GM12872 (cell line): ENCODE measurements around the gene TSPAN10.

Experiments
- TF ChIP-seq, protein P1 (sequence below): IDR thresholded peaks from 3 replicates; pipeline ENCODE4 v1.5.1; 2011; ENCODE audit warnings: low read depth, mild to moderate bottlenecking, low read length, moderate library complexity; ENCODE audit not compliant: insufficient read depth

The TSPAN10 gene

GRCh38 chr17:81603846-81604610, 33.0 kb upstream of the TSPAN10 start:
- TF ChIP-seq, protein P1, sequence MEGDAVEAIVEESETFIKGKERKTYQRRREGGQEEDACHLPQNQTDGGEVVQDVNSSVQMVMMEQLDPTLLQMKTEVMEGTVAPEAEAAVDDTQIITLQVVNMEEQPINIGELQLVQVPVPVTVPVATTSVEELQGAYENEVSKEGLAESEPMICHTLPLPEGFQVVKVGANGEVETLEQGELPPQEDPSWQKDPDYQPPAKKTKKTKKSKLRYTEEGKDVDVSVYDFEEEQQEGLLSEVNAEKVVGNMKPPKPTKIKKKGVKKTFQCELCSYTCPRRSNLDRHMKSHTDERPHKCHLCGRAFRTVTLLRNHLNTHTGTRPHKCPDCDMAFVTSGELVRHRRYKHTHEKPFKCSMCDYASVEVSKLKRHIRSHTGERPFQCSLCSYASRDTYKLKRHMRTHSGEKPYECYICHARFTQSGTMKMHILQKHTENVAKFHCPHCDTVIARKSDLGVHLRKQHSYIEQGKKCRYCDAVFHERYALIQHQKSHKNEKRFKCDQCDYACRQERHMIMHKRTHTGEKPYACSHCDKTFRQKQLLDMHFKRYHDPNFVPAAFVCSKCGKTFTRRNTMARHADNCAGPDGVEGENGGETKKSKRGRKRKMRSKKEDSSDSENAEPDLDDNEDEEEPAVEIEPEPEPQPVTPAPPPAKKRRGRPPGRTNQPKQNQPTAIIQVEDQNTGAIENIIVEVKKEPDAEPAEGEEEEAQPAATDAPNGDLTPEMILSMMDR: no peak

DNA sequence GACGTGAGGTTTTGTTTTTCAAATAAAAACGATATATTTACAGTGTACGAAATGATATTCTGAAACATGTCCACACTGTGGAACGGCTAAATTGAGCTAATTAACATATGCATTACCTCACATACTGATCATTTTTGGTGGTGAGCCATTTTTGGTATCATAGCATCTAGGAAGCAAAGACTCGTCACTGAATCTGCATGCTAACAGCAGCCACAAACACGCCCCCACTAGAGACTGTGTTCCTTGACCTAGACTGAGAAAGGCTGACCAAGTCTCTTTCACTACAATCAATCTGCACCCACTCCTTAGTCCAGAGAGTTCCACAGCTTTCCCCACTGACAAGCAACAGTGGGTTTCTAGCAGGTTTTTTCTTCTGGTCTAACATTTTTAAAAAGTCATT, 29.6 kb upstream of the TSPAN10 start:
- TF ChIP-seq, protein P1: no peak

- TF ChIP-seq, protein P1: no peak
Observed at GRCh38 chr17:81608082-81608481, 28.9 kb upstream of the TSPAN10 start.

GRCh38 chr17:81608605-81609004, 28.4 kb upstream of the TSPAN10 start:
- TF ChIP-seq, protein P1: no peak

DNA sequence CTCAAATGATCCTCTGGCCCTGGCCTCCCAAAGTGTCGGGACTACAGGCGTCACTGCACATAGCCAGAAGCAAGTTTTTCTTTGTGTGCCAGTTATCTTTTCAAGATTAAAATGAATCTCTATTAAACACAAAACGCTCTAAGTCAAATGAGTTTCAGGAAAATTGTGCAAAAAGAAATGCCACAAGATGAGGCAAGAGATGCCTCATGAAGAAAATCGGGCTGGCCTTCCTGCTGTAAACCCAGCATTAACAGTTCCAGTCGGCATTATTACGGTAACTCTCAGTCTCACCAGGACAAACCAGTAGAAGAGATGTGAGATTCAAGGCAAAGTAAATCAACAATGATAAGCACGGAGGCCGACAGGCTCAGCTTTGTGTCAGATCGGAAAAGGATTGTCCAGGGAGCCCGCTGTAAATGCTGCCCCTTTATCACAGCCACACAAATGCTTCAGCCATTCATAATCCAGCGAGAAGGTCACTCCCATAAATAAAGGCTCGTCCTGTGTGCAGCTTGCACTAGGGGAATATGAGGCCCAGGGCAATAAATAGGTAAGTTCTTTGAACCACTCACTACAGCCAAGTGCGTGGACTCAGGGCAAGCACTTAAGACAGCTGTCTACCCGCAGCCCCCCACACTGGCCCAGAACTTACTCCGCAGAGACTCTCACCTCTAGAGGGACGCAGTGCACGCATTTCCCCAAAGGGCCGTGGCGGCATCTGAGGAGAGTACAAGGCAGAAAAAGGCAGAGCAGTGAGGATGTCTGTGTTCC, 27.3 kb upstream of the TSPAN10 start:
- TF ChIP-seq, protein P1: no peak

DNA sequence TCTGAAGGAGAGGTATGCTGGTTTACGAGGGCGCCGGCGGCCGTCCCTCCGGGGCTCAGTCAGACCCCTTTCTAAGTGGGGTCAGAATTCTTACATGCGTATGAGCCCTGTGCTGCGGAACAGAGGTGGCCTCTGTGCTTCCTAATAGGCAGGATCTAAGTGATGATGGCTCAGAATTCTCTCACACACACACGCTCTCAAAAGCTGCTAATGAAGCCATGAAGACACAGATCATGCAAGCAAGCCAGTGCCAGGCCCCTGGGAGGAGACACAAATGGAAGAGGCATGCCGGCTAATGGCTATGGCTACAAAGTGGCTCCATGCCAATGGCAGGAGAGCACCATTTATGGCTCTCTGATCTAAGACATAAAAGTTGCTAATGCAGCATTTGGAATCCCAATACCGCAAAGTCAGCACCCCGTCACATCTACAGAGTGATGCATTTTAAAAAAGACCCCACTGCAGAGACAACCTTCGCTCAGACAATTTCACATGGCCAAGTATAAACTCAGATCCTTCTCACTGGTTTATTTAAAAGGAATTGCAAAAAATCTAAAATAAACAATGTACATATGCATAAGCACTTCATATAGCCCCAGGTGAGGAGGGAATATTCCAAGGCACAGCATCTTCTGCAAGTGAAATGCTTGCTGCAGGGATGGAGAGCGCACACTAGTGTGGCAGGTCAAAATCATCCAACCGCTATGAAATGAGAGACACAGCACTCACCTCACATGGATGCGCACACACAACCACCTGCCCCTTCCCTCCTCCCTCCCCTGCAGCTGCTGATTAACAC, 24.6 kb upstream of the TSPAN10 start:
- TF ChIP-seq, protein P1: no peak

- TF ChIP-seq, protein P1: no peak
Observed at GRCh38 chr17:81615401-81615930, 21.5 kb upstream of the TSPAN10 start.
